Pancreas (tissue), 10 donors: ENCODE measurements around the gene TMEM238. TPM values are rescaled to one million over a fixed set of nuclear protein-coding genes. Genes with fewer than 3 reads are reported as not detected.
A peak's percentile ranks its signal among the peaks of the same experiment; 100 is the strongest.

Experiments used
- ATAC-seq, 4 donors: fragments of 200-7000 bp; cut with Tn5 transposase; one replicate each; pipeline versions ENCODE4 v1.8.0 to v1.9.1; 2020; ENCODE audit warnings: mild to moderate bottlenecking in 4 of 4, moderate library complexity in 4 of 4
- DNase-seq, 6 donors: peaks; one replicate each; pipeline ENCODE4 v3.0.0-alpha.2; 2020
- FAIRE-seq: peaks from 2 replicates; lab custom pipeline; 2012; peaks lifted over from hg19 to GRCh38; lab: Jason Lieb, UNC
- H3K27ac ChIP-seq, 4 donors: fragments of 200-600 bp; sonication (generic); 1 replicate in 3 of 4; 2 replicates in 1 of 4; pipeline versions ENCODE4 v1.5.0 to v1.8.0; 2020
- H3K27me3 ChIP-seq, 4 donors: fragments of 200-600 bp; one replicate each; pipeline ENCODE4 v1.8.0; 2021
- H3K36me3 ChIP-seq, 3 donors: fragments of 200-600 bp; sonication (generic) in 1 of 3; one replicate each; pipeline versions ENCODE4 v1.5.0 to v1.8.0; 2020 to 2021
- H3K4me1 ChIP-seq, 3 donors: fragments of 200-600 bp; one replicate each; pipeline ENCODE4 v1.8.0; 2021
- H3K4me3 ChIP-seq, 4 donors: fragments of 200-600 bp; sonication (generic) in 2 of 4; one replicate each; pipeline versions ENCODE4 v1.5.0 to v1.8.0; 2020 to 2021
- H3K9me3 ChIP-seq, 4 donors: fragments of 200-600 bp; one replicate each; pipeline ENCODE4 v1.8.0; 2021
- WGBS, 2 donors: extraction: QIAGEN DNeasy Blood & Tissue Kit; methylation state at CpG; one replicate each; pipeline ENCODE4 v1.1.7; 2013; 5-methylcytosine and 5-hydroxymethylcytosine counted together
- intact Hi-C, 3 donors: fragments of 100-400 bp; cut with DNase I; formaldehyde crosslinking; loops; one replicate each; pipeline versions ENCODE4 v1.11.1 to v1.14.2; 2022
- polyA plus RNA-seq, 2 donors: library from polyadenylated mRNA; stranded (reverse); fragments of 200-250 nt; gene quantifications; one replicate each; pipeline ENCODE4 v1.2.3, GENCODE V29; 2013
- total RNA-seq, 6 donors: library from RNA; stranded (reverse); fragmentation: NEBNext Ultra II Directional in 4 of 6; extraction: Animal tissue kit (Norgen Biotek cat#: 25700) in 4 of 6; gene quantifications; one replicate each; pipeline versions ENCODE4 v1.2.1 to v1.2.4, GENCODE V29; 2021 to 2023
- TF ChIP-seq, protein P1 (sequence below), 4 donors: fragments of 200-600 bp; sonication (generic) in 3 of 4; IDR thresholded peaks; one replicate each; pipeline versions ENCODE4 v1.5.0 to v1.8.0; 2021; ENCODE audit warnings: antibody characterized with exemption in 4 of 4
- donor health status: healthy with polysubstance abuse.
- donor health status: DM: no; HTN: no; CAD: no; lungs with moderate emphysema.
- donor health status: DM: no; HTN: no; CAD: no.
- donor health status: control.
- donor health status: control.
- donor health status: Bipolar disorder and iron deficiency.
- donor health status: DM: yes; HTN: yes; CAD: no.
- donor health status: DM: no; HTN: no; CAD: no.
- donor health status: DM: no; HTN: no; CAD: no.
- donor health status: DM: yes; HTN: yes; CAD: no.

The TMEM238 gene
- total and polyA plus RNA-seq, 8 donors, result 0.42 to 32.7 (median 19.8) TPM

DNA sequence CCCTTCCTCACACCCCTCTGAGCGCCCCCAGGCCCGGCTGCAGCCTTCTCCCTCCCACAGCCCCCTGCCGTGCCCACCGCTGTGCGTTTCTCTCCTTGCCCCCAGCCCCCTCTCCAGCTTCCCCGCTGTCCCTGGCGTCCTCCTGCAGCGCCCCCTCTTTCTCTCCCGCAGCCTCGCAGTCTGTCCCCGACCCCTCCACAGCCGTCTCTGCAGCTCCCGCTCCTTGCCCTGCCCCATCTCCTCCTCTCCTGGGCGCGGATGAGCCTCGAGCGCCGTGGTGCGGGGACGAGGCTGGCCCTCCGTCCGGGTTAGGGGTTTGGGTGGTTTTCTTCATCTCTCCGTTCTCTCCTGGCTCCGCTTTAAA is 43.3 kb downstream of the TMEM238 start:
- peak overlapping the region in 3 of 4 donors; percentile 14 to 62 (median 57) for H3K4me3 ChIP-seq
- H3K27ac ChIP-seq, result no peak overlapping the region
- TF ChIP-seq, protein P1, sequence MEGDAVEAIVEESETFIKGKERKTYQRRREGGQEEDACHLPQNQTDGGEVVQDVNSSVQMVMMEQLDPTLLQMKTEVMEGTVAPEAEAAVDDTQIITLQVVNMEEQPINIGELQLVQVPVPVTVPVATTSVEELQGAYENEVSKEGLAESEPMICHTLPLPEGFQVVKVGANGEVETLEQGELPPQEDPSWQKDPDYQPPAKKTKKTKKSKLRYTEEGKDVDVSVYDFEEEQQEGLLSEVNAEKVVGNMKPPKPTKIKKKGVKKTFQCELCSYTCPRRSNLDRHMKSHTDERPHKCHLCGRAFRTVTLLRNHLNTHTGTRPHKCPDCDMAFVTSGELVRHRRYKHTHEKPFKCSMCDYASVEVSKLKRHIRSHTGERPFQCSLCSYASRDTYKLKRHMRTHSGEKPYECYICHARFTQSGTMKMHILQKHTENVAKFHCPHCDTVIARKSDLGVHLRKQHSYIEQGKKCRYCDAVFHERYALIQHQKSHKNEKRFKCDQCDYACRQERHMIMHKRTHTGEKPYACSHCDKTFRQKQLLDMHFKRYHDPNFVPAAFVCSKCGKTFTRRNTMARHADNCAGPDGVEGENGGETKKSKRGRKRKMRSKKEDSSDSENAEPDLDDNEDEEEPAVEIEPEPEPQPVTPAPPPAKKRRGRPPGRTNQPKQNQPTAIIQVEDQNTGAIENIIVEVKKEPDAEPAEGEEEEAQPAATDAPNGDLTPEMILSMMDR (IDR thresholded peaks at IDR 0.05), result no peak
- intact Hi-C loops, result no loop called here
- WGBS, 2 donors, result 0 to 1% methylated on average over 23 to 24 of the region's 24 CpGs
- H3K9me3 ChIP-seq, result no peaks in the 10 kb centered on the region
- no peaks in the 10 kb centered on the region for H3K4me1 ChIP-seq
- ATAC-seq, result no peak
- peaks cover 0 to 4% (median 0%) of the 10 kb centered on the region in 3 donors for H3K36me3 ChIP-seq
- no peaks in the 10 kb centered on the region for H3K27me3 ChIP-seq
- no peak for FAIRE-seq
- DNase-seq, result peak in 1 of 6 donors; percentile 28

DNA sequence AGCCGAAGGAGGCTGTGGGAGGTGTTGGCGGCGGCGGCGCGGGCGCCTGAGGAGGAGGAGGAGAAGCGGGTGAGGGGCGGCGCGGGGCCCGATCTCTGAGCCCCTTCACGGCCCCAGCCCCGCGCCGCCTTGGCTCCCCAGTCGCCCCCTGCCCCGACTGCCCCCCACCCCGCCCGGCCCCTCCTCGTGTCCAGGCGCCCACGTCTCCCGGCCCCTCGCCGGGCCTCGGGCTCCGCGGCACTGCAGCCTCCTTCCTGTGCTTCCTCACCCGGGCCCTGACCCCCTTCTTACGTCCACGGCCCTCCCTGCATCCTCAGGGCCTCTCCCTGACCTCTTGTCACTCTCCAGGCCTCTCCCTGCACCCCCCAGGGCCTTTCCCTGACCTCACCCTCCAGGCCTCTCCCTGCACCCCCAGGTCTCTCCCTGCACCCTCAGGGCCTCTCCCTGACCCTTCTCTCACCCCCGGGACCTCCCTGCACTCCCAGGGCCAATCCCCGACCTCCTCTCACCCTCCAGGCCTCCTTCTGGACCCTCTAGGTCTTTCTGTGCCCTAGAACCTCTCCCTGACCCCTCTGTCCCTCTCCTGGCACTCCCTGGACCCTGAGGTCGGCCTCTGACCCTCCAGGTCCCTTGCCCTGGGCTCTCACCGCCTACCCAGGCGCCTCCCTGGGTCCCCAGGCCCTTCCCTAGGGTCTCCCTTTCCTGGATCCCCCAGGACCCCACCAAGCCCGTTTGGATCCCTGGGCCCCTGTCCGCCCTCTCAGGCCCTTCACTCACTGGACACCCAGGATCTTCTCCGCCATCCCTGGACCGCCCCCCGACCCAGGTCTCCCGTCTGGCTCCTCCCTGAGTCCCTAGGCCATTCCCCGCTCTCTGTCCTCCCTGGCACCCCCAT is 44.0 kb downstream of the TMEM238 start:
- ATAC-seq, result no peak
- Histone ChIP-seq H3K4me3 (peak overlapping the region; percentile 35 to 62 (median 55)), H3K27ac (peak overlapping the region; percentile 62 to 98 (median 89)), H3K4me1 (no peaks in the 10 kb centered on the region), H3K9me3 (no peaks in the 10 kb centered on the region), H3K27me3 (no peaks in the 10 kb centered on the region), H3K36me3 (peaks cover 0 to 4% (median 0%) of the 10 kb centered on the region in 3 donors)
- 2 to 4% methylated on average over 19 to 31 of the region's 44 CpGs for WGBS, 2 donors
- FAIRE-seq, result no peak
- TF ChIP-seq, protein P1 (IDR thresholded peaks at IDR 0.05), result no peak
- peak in 5 of 6 donors; percentile 43 to 79 (median 46) for DNase-seq
- intact Hi-C loops, result no loop called here

DNA sequence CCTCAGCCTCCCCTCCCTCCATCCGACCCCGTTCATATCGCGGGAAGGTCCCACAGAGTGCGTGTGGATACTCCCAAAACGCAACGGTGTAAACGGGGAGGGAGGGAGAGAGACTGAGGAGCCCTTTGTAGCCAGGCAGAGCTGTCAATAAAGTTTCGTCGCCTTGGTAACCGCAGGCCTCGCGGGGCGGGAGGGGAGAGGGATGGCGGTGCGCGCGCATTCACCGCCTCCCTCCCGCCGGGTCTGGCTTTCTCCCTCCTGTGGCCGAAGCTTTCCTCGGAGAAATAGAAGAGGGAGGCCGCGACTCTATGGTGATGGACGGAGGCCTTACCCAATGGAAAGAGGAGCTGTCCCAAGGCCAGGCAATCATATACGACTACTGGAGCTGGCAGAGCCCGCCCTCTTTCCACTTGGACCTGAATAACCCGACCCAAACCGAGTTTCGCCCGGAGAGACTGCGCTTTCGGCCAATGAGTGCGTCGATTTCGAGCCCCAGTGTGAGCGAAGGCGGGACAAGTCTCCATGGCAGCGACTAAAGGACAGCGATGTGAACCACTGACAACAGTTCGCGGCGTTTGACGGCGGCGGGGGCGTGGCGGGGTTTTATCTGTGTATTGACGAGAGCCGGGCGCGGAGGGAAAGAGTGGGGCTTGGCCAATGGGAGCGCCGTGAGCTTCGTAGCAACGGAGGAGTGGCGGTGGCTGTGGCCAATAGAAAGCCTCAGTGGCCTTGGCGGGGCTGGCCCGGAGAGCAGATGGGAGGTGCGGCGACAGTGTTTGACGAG is 44.8 kb downstream of the TMEM238 start, which contains the start of gene KMT5C:
Gene KMT5C, plus strand, starts transcription at position 772 of the 784 bp plus-strand sequence. CDS start 2,061 bp downstream, outside the sequence.
- Histone ChIP-seq H3K4me1 (no peaks in the 10 kb centered on the region), H3K36me3 (peaks cover 0 to 4% (median 0%) of the 10 kb centered on the region in 3 donors), H3K27ac (peak within 1 kb of the TSS; percentile 96 to 98 (median 97)), H3K27me3 (no peaks in the 10 kb centered on the region), H3K4me3 (peak within 1 kb of the TSS; percentile 35 to 62 (median 55)), H3K9me3 (no peaks in the 10 kb centered on the region)
- ATAC-seq, result peak; percentile 79 to 91 (median 86)
- intact Hi-C loops, result no loop called here
- TF ChIP-seq, protein P1 (IDR thresholded peaks at IDR 0.05), result peak; percentile 6 to 29 (median 20)
- WGBS, 2 donors, result 0% methylated on average over 62 to 63 of the region's 63 CpGs
- DNase-seq, result peak; percentile 100
- peak; percentile 99 for FAIRE-seq

DNA sequence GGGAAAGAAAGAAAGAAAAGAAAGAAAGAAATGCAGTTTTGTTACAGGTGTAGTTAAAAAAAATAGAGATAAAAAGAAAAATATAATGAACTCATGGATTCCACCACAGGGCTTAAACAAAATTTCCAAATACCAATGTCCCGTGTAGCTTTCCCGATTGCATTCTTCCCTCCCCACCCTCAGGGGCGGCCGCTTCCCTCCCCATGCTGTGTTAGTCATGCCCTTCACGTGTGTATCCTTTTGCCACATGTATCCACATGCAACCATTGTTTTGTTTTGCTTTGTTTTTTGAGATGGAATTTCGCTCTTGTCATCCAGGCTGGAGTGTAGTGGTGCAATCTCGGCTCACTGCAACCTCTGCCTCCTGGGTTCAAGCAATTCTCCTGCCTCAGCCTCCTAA is 48.0 kb downstream of the TMEM238 start:
- Histone ChIP-seq H3K9me3 (no peaks in the 10 kb centered on the region), H3K4me1 (no peaks in the 10 kb centered on the region), H3K36me3 (no peaks in the 10 kb centered on the region), H3K27ac (no peak overlapping the region), H3K27me3 (peaks cover 0 to 5% (median 0%) of the 10 kb centered on the region in 4 donors), H3K4me3 (no peak overlapping the region)
- intact Hi-C loops, result no loop called here
- no peak for ATAC-seq
- WGBS, 2 donors, result 70 to 83% methylated on average over 7 of the region's 7 CpGs
- DNase-seq, result no peak
- FAIRE-seq, result no peak
- TF ChIP-seq, protein P1 (IDR thresholded peaks at IDR 0.05), result no peak
